ENCODE data around the gene PFDN5.

Gene PFDN5

DNA sequence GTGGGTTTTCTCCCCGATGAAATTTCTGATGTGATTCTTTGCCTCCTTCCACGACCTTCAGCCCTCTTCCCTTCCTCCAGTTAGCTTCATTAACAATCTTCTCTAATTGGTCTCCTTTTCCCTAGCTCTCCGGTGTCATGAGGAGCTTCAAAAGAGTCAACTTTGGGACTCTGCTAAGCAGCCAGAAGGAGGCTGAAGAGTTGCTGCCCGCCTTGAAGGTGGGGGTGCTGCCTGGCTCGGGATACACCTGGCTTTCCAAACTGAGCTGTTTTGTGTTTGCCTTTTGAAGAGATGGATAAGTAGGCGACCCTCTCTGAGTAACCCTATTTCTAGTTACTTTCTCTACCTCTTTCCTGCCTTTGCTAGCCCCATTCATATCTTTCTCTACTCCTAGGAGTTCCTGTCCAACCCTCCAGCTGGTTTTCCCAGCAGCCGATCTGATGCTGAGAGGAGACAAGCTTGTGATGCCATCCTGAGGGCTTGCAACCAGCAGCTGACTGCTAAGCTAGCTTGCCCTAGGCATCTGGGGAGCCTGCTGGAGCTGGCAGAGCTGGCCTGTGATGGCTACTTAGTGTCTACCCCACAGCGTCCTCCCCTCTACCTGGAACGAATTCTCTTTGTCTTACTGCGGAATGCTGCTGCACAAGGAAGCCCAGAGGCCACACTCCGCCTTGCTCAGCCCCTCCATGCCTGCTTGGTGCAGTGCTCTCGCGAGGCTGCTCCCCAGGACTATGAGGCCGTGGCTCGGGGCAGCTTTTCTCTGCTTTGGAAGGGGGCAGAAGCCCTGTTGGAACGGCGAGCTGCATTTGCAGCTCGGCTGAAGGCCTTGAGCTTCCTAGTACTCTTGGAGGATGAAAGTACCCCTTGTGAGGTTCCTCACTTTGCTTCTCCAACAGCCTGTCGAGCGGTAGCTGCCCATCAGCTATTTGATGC, 26.4 kb upstream of the PFDN5 start:
- no peak for DNase-seq
- Mint-ChIP-seq H3K4me1 (peaks cover 50% of the 10 kb centered on the region), H3K36me3 (peaks cover 40% of the 10 kb centered on the region), H3K4me3 (peak overlapping the region; percentile 99), H3K9me3 (no peaks in the 10 kb centered on the region), H3K27ac (peak overlapping the region; percentile 93), H3K27me3 (no peaks in the 10 kb centered on the region)
- CTCF ChIA-PET = interaction anchor here (0.8 to 6.1 kb wide), 13 partner anchors 9 to 110 kb away, joined by 3 to 148 read pairs (median 5); partner anchors contain the start of genes AAAS and PFDN5

- Mint-ChIP-seq H3K27me3 (no peaks in the 10 kb centered on the region), H3K4me1 (peaks cover 34% of the 10 kb centered on the region), H3K36me3 (peaks cover 70% of the 10 kb centered on the region), H3K27ac (no peak overlapping the region), H3K4me3 (no peak overlapping the region), H3K9me3 (no peaks in the 10 kb centered on the region)
- CTCF ChIA-PET = interaction anchor here (1.5 to 3.3 kb wide), 2 partner anchors 13 to 61 kb away, joined by 5 to 10 read pairs; no protein-coding TSS in a partner anchor
- DNase-seq = no peak
Measured at GRCh38 chr12:53274445-53274844, 20.9 kb upstream of the PFDN5 start.

DNA sequence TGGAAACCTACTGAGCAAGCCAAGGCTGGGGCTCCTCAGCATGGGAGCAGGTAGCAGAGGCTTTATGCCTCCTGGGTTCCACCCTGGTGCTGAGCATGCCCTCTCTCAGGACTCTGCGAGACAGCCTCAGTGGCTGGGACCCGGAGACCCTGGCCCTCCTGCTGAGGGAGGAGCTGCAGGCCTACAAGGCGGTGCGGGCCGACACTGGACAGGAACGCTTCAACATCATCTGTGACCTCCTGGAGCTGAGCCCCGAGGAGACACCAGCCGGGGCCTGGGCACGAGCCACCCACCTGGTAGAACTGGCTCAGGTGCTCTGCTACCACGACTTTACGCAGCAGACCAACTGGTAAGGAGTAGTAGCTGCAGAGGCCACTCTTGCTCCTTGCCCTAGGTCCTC, 18.8 kb upstream of the PFDN5 start:
- peaks cover 62% of the 10 kb centered on the region for H3K36me3 Mint-ChIP-seq
- H3K27ac Mint-ChIP-seq = no peak overlapping the region
- H3K27me3 Mint-ChIP-seq = no peaks in the 10 kb centered on the region
- peaks cover 16% of the 10 kb centered on the region for H3K4me1 Mint-ChIP-seq
- no peak overlapping the region for H3K4me3 Mint-ChIP-seq
- no peaks in the 10 kb centered on the region for H3K9me3 Mint-ChIP-seq
- DNase-seq = no peak
- CTCF ChIA-PET = no interaction called here

DNA sequence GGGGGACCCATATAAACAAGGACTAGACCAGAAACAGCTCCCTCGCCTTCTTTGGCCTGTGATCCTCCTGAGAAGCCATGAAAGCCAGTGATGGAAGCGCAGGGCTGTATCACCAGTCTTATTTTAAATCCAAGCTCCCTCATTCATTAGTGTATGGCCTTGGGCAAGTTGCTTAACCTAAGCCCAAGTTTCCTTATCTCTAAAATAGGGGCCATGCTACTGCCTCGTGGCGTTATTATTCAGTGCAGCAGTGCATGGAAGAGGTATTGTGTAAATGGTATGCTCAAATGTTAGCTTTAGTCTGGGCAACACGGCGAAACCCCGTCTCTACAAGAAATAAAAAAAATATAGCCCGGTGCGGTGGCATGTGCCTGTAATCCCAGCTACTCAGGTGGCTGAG, 17.4 kb upstream of the PFDN5 start:
- Mint-ChIP-seq H3K4me1 (peaks cover 7% of the 10 kb centered on the region), H3K27me3 (no peaks in the 10 kb centered on the region), H3K27ac (no peak overlapping the region), H3K4me3 (no peak overlapping the region), H3K9me3 (no peaks in the 10 kb centered on the region), H3K36me3 (peaks cover 64% of the 10 kb centered on the region)
- no peak for DNase-seq
- CTCF ChIA-PET = interaction anchor here (0.7 to 2.2 kb wide), 6 partner anchors 10 to 119 kb away, joined by 3 to 6 read pairs (median 4); partner anchors contain the start of gene ESPL1

DNA sequence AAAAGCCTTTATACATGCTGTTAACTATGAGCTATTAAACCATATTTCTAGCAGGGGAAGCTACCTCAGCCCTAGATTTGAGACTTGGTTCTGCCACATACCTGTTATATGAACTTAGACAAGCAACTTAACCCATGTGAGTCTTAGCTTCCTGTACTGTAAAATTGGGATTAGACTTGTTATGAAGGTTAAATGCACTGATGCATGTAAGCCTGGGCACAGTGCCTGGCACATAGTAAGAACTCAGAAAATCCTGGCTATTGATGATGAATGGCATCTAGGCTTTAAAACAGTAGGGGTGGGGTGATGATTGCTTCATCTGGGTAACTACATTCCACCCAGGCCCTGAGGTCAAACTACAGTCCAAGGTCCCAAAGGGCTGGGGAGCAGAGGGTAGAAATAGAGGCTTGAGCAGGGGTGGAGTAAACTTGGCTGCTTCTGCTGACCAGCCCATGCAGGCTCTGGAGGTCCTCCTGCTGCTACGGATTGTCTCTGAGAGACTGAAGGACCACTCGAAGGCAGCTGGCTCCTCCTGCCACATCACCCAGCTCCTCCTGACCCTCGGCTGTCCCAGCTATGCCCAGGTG, 16.0 kb upstream of the PFDN5 start:
- H3K27ac Mint-ChIP-seq = no peak overlapping the region
- H3K36me3 Mint-ChIP-seq = peaks cover 71% of the 10 kb centered on the region
- H3K27me3 Mint-ChIP-seq = no peaks in the 10 kb centered on the region
- no peak for DNase-seq
- H3K4me3 Mint-ChIP-seq = no peak overlapping the region
- CTCF ChIA-PET = interaction anchor here (0.7 to 2.2 kb wide), 4 partner anchors 9 to 28 kb away, joined by 3 to 6 read pairs (median 3); no protein-coding TSS in a partner anchor
- peaks cover 4% of the 10 kb centered on the region for H3K4me1 Mint-ChIP-seq
- H3K9me3 Mint-ChIP-seq = no peaks in the 10 kb centered on the region

GRCh38 chr12:53279888-53280498, 15.3 kb upstream of the PFDN5 start:
- H3K27ac Mint-ChIP-seq = no peak overlapping the region
- H3K4me3 Mint-ChIP-seq = no peak overlapping the region
- H3K9me3 Mint-ChIP-seq = no peaks in the 10 kb centered on the region
- peaks cover 2% of the 10 kb centered on the region for H3K4me1 Mint-ChIP-seq
- no peaks in the 10 kb centered on the region for H3K27me3 Mint-ChIP-seq
- DNase-seq = no peak
- H3K36me3 Mint-ChIP-seq = peaks cover 66% of the 10 kb centered on the region
- CTCF ChIA-PET = interaction anchor here (0.7 kb wide), 1 partner anchor 10 kb away, joined by 3 read pairs; no protein-coding TSS in a partner anchor

GRCh38 chr12:53286448-53286847, 8.9 kb upstream of the PFDN5 start:
- H3K27ac Mint-ChIP-seq = no peak overlapping the region
- no peak for DNase-seq
- H3K9me3 Mint-ChIP-seq = no peaks in the 10 kb centered on the region
- CTCF ChIA-PET = interaction anchor here (0.9 to 11.7 kb wide), 7 partner anchors 12 to 127 kb away, joined by 3 to 166 read pairs (median 6); partner anchors contain the start of genes ESPL1 and ITGB7
- no peak overlapping the region for H3K4me3 Mint-ChIP-seq
- H3K36me3 Mint-ChIP-seq = peaks cover 58% of the 10 kb centered on the region
- no peaks in the 10 kb centered on the region for H3K27me3 Mint-ChIP-seq
- peaks cover 4% of the 10 kb centered on the region for H3K4me1 Mint-ChIP-seq

DNA sequence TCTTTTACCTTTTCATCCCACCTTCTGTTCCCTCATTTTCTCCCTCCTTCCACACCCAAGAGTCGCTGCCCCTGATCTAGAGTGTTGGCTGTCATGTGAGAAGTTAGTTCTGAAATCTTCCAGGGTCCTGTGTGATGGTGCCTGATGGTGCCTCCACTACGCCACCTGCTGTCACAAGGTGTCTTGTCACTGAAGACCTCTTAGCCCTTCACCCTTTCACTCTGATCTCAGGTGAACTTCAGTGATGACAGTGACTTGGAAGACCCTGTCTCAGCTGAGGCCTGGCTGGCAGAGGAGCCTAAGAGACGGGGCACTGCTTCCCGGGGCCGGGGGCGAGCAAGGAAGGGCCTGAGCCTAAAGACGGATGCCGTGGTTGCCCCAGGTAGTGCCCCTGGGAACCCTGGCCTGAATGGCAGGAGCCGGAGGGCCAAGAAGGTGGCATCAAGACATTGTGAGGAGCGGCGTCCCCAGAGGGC, 7.6 kb upstream of the PFDN5 start:
- Mint-ChIP-seq H3K4me3 (no peak overlapping the region), H3K9me3 (no peaks in the 10 kb centered on the region), H3K36me3 (peaks cover 56% of the 10 kb centered on the region), H3K27ac (peak overlapping the region; percentile 65), H3K27me3 (no peaks in the 10 kb centered on the region), H3K4me1 (peaks cover 4% of the 10 kb centered on the region)
- CTCF ChIA-PET = interaction anchor here (0.6 to 11.7 kb wide), 13 partner anchors 9 to 222 kb away, joined by 3 to 166 read pairs (median 4); partner anchors contain the start of genes CSAD, ESPL1, ITGB7 and ZNF740
- DNase-seq = peak; percentile 82

DNA sequence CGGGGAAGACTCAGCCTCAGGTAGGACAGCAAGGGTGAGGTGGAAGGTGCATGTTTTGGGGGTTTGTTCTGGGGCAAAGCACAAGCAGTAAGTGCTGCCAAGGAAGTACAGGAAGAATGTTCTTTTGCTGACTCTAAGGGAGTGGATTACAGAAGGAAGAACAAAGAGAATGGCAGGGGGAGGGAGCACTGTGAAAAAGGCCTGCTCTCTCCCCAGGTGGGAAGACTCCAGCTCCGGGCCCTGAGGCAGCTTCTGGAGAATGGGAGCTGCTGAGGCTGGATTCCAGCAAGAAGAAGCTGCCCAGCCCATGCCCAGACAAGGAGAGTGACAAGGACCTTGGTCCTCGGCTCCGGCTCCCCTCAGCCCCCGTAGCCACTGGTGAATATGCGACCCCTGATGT, 7.0 kb upstream of the PFDN5 start:
- Mint-ChIP-seq H3K36me3 (peaks cover 56% of the 10 kb centered on the region), H3K27ac (no peak overlapping the region), H3K9me3 (no peaks in the 10 kb centered on the region), H3K4me3 (no peak overlapping the region), H3K4me1 (peaks cover 4% of the 10 kb centered on the region), H3K27me3 (no peaks in the 10 kb centered on the region)
- no peak for DNase-seq
- CTCF ChIA-PET = interaction anchor here (0.6 to 11.7 kb wide), 13 partner anchors 9 to 223 kb away, joined by 3 to 166 read pairs (median 4); partner anchors contain the start of genes CSAD, ESPL1, ITGB7 and ZNF740

- Mint-ChIP-seq H3K4me1 (peaks cover 13% of the 10 kb centered on the region), H3K27ac (no peak overlapping the region), H3K27me3 (no peaks in the 10 kb centered on the region), H3K4me3 (no peak overlapping the region), H3K9me3 (no peaks in the 10 kb centered on the region), H3K36me3 (peaks cover 59% of the 10 kb centered on the region)
- CTCF ChIA-PET = interaction anchor here (1.0 to 11.7 kb wide), 6 partner anchors 11 to 224 kb away, joined by 3 to 166 read pairs (median 5); partner anchors contain the start of genes AAAS and ITGB7
- DNase-seq = no peak
Measured at GRCh38 chr12:53289891-53290290, 5.5 kb upstream of the PFDN5 start.

DNA sequence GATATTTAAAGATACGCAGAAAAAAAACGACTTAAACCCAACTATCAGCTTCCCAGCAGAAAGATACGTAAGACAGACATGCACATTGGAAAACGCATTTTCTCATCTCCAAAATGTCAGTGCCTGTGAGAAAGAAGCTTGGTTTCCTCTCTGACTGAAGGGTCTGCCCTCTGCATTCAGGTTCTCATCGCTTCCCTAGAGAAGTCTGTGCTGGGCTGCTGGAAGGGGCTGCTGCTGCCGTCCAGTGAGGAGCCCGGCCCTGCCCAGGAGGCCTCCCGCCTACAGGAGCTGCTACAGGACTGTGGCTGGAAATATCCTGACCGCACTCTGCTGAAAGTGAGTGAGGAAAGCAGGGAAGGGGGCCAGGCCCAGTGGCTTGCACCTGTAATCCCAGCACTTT, 4.7 kb upstream of the PFDN5 start:
- no peak for DNase-seq
- Mint-ChIP-seq H3K27me3 (no peaks in the 10 kb centered on the region), H3K4me1 (peaks cover 21% of the 10 kb centered on the region), H3K9me3 (no peaks in the 10 kb centered on the region), H3K27ac (no peak overlapping the region), H3K4me3 (no peak overlapping the region), H3K36me3 (peaks cover 60% of the 10 kb centered on the region)
- CTCF ChIA-PET = interaction anchor here (1.0 to 11.7 kb wide), 6 partner anchors 23 to 225 kb away, joined by 3 to 166 read pairs (median 5); partner anchors contain the start of genes AAAS and ITGB7

DNA sequence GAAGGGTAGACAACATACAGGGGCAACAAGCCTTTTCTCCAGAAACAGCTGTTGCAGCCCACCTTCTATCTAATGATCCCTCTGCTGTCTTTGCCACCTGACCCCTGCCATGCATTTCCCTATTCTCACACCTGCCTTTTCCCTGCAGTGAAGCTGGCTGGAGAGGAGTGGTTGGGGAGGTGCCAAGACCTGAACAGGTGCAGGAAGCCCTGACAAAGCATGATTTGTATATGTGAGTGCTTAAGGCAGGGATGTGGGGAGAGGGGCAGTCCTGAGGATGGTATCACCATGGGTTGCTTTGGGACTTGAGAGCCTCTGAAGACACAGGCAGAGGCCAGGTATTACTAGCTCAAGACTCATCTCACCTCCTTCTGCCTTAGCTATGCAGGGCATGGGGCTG, 2.9 kb upstream of the PFDN5 start:
- Mint-ChIP-seq H3K27me3 (no peaks in the 10 kb centered on the region), H3K27ac (no peak overlapping the region), H3K36me3 (peaks cover 57% of the 10 kb centered on the region), H3K4me1 (peaks cover 36% of the 10 kb centered on the region), H3K4me3 (no peak overlapping the region), H3K9me3 (no peaks in the 10 kb centered on the region)
- no peak for DNase-seq
- CTCF ChIA-PET = interaction anchor here (1.2 to 11.7 kb wide), 5 partner anchors 9 to 133 kb away, joined by 3 to 166 read pairs (median 4); partner anchors contain the start of genes AAAS and ITGB7

- H3K4me3 Mint-ChIP-seq = peak overlapping the region; percentile 100
- CTCF ChIA-PET = interaction anchor here (0.8 to 11.7 kb wide), 8 partner anchors 26 to 197 kb away, joined by 3 to 166 read pairs (median 4); partner anchors contain the start of genes AAAS, ESPL1 and ITGB7
- peaks cover 57% of the 10 kb centered on the region for H3K36me3 Mint-ChIP-seq
- peaks cover 60% of the 10 kb centered on the region for H3K4me1 Mint-ChIP-seq
- DNase-seq = no peak
- no peaks in the 10 kb centered on the region for H3K9me3 Mint-ChIP-seq
- H3K27ac Mint-ChIP-seq = peak overlapping the region; percentile 92
- H3K27me3 Mint-ChIP-seq = no peaks in the 10 kb centered on the region
Measured at GRCh38 chr12:53295891-53296219, 513 bp downstream of the PFDN5 start.
